GM23248 (cell line): ENCODE results near the gene TMEM17. TPM values are rescaled to one million over a fixed set of nuclear protein-coding genes. Genes with fewer than 3 reads are reported as not detected.

Source experiments
- DNase-seq: peaks from one replicate; pipeline ENCODE4 v3.0.0-alpha.2; 2015
- H2AFZ ChIP-seq: fragments of 200-600 bp; sonication (generic); 2 replicates; pipeline ENCODE4 v1.6.1; 2016; ENCODE audit warnings: antibody characterized with exemption
- H3F3A ChIP-seq: fragments of 200-600 bp; sonication (generic); 2 replicates; pipeline ENCODE4 v1.6.1; 2016; ENCODE audit warnings: mild to moderate bottlenecking, antibody characterized with exemption, mixed run types; ENCODE audit not compliant: insufficient read depth
- H3K27ac ChIP-seq: fragments of 200-600 bp; sonication (generic); 2 replicates; pipeline ENCODE4 v1.5.1; 2016; ENCODE audit warnings: mild to moderate bottlenecking
- H3K27me3 ChIP-seq: fragments of 200-600 bp; sonication (generic); replicated peaks from 2 replicates; pipeline ENCODE4 v1.6.1; 2016; ENCODE audit warnings: mild to moderate bottlenecking; ENCODE audit not compliant: insufficient read depth
- H3K36me3 ChIP-seq: fragments of 200-600 bp; sonication (generic); 2 replicates; pipeline ENCODE4 v1.6.1; 2016; ENCODE audit warnings: low read depth, mild to moderate bottlenecking
- H3K4me1 ChIP-seq: fragments of 200-600 bp; sonication (generic); 2 replicates; pipeline ENCODE4 v1.6.1; 2016; ENCODE audit warnings: mild to moderate bottlenecking; ENCODE audit not compliant: insufficient read depth
- H3K4me2 ChIP-seq: fragments of 200-600 bp; sonication (generic); one replicate; pipeline ENCODE4 v1.6.1; 2016; ENCODE audit warnings: mild to moderate bottlenecking; ENCODE audit not compliant: unreplicated experiment
- H3K4me3 ChIP-seq: fragments of 200-600 bp; sonication (generic); 2 replicates; pipeline ENCODE4 v1.5.1; 2016; ENCODE audit warnings: mild to moderate bottlenecking
- H3K79me2 ChIP-seq: fragments of 200-600 bp; sonication (generic); 2 replicates; pipeline ENCODE4 v1.6.1; 2016; ENCODE audit warnings: mild to moderate bottlenecking; ENCODE audit not compliant: insufficient read depth
- H3K9ac ChIP-seq: fragments of 200-600 bp; sonication (generic); 2 replicates; pipeline ENCODE4 v1.6.1; 2016; ENCODE audit warnings: mild to moderate bottlenecking
- H3K9me2 ChIP-seq: fragments of 200-600 bp; sonication (generic); 2 replicates; pipeline ENCODE4 v1.6.1; 2016; ENCODE audit warnings: mixed run types, mild to moderate bottlenecking, moderate library complexity; ENCODE audit not compliant: insufficient read depth
- H3K9me3 ChIP-seq: fragments of 200-600 bp; sonication (generic); one replicate; pipeline ENCODE4 v1.6.1; 2017; ENCODE audit warnings: low read depth
- H4K20me1 ChIP-seq: fragments of 200-600 bp; sonication (generic); 2 replicates; pipeline ENCODE4 v1.6.0; 2016; ENCODE audit not compliant: insufficient read depth
- EZH2 ChIP-seq: fragments of 200-600 bp; sonication (generic); IDR thresholded peaks from 2 replicates; pipeline ENCODE4 v1.6.1; 2018; ENCODE audit warnings: antibody characterized with exemption, mild to moderate bottlenecking; ENCODE audit not compliant: insufficient read depth, poor library complexity, severe bottlenecking
- EZH2phosphoT487 ChIP-seq: fragments of 200-600 bp; sonication (generic); IDR thresholded peaks from 2 replicates; pipeline ENCODE4 v1.6.1; 2018; ENCODE audit warnings: antibody characterized with exemption, moderate library complexity, mild to moderate bottlenecking, low read depth; ENCODE audit not compliant: insufficient read depth
- WGBS, 2 experiments: methylation state at CpG; one replicate each; pipeline ENCODE4 v1.1.6; 2015 to 2017; ENCODE audit warnings: low lambda C conversion rate in 2 of 2, low coverage in 1 of 2; ENCODE audit errors: missing lambda C conversion rate in 2 of 2; 5-methylcytosine and 5-hydroxymethylcytosine counted together
- in situ Hi-C: fragments of 300-500 bp; cut with MboI; formaldehyde crosslinking; loops from 2 replicates; pipeline ENCODE4 v1.15.0; 2020
- polyA plus RNA-seq: library from polyadenylated mRNA; unstranded; fragments of >200 nt; fragmentation: Nextera tagmentation; extraction: Ambion mirVana; gene quantifications from 2 replicates; pipeline ENCODE4 v1.2.1, GENCODE V29; 2016
- small RNA-seq: library from RNA; depleted of rRNA; stranded (forward); fragments of <200 nt; gene quantifications from one replicate; pipeline ENCODE3, GENCODE V24; 2014; ENCODE audit warnings: low read depth, low replicate concordance
- total RNA-seq: library from RNA; depleted of rRNA; stranded (reverse); fragments of >200 nt; shearing (Covaris generic); gene quantifications from 2 replicates; pipeline ENCODE4 v1.2.3, GENCODE V29; 2014; rRNA removed

Gene TMEM17
- total and polyA plus RNA-seq, 2 experiments from 2014 or later, result 3.7 to 5.7 TPM

GRCh38 chr2:62453955-62454354 lies 52.0 kb downstream of the TMEM17 start:
- 57 to 71% methylated on average over 3 of the region's 3 CpGs for WGBS, 2 experiments
- in situ Hi-C loops, result loop anchor here (10.0 kb wide), 1 partner anchor 321 kb away; no protein-coding TSS in a partner anchor

GRCh38 chr2:62452701-62453454 lies 53.1 kb downstream of the TMEM17 start:
- no peak for TF ChIP-seq EZH2
- TF ChIP-seq EZH2phosphoT487, result no peak
- in situ Hi-C loops, result loop anchor here (10.0 kb wide), 1 partner anchor 322 kb away; no protein-coding TSS in a partner anchor
- H3F3A ChIP-seq, result no peaks in the 10 kb centered on the region
- no peak overlapping the region for H3K9ac ChIP-seq
- H3K27me3 ChIP-seq, result no peaks in the 10 kb centered on the region
- H3K27ac ChIP-seq, result no peak overlapping the region
- H3K4me3 ChIP-seq, result no peak overlapping the region
- H3K9me2 ChIP-seq, result no peaks in the 10 kb centered on the region
- no peaks in the 10 kb centered on the region for H3K79me2 ChIP-seq
- no peaks in the 10 kb centered on the region for H4K20me1 ChIP-seq
- H3K36me3 ChIP-seq, result no peaks in the 10 kb centered on the region
- no peak overlapping the region for H2AFZ ChIP-seq
- H3K4me2 ChIP-seq, result no peak overlapping the region
- DNase-seq, result no peak
- H3K4me1 ChIP-seq, result peaks cover 9% of the 10 kb centered on the region
- WGBS, 2 experiments, result 78 to 80% methylated on average over 7 of the region's 7 CpGs
- no peaks in the 10 kb centered on the region for H3K9me3 ChIP-seq

More at GRCh38 chr2:62453955-62454354, 52.0 kb downstream of the TMEM17 start:
- Histone ChIP-seq H3K9me3 (no peaks in the 10 kb centered on the region), H3K4me3 (no peak overlapping the region), H3K9ac (no peak overlapping the region), H3K79me2 (no peaks in the 10 kb centered on the region), H3K9me2 (no peaks in the 10 kb centered on the region), H3K27me3 (no peaks in the 10 kb centered on the region), H3K4me1 (peaks cover 9% of the 10 kb centered on the region), H2AFZ (no peak overlapping the region), H3K4me2 (no peak overlapping the region), H3K36me3 (no peaks in the 10 kb centered on the region), H3K27ac (no peak overlapping the region), H3F3A (no peaks in the 10 kb centered on the region), H4K20me1 (no peaks in the 10 kb centered on the region)
- DNase-seq, result no peak
- TF ChIP-seq EZH2phosphoT487, result no peak
- TF ChIP-seq EZH2, result no peak

- Histone ChIP-seq H3K4me3 (no peak overlapping the region), H3K9me3 (no peaks in the 10 kb centered on the region), H3K27me3 (no peaks in the 10 kb centered on the region), H2AFZ (no peak overlapping the region), H3F3A (no peaks in the 10 kb centered on the region), H3K4me1 (no peaks in the 10 kb centered on the region), H3K9me2 (no peaks in the 10 kb centered on the region), H4K20me1 (no peaks in the 10 kb centered on the region), H3K79me2 (no peaks in the 10 kb centered on the region), H3K27ac (no peak overlapping the region), H3K4me2 (no peak overlapping the region), H3K9ac (no peak overlapping the region), H3K36me3 (no peaks in the 10 kb centered on the region)
- no peak for DNase-seq
- TF ChIP-seq EZH2 (no peak), EZH2phosphoT487 (no peak)
- WGBS, 2 experiments, result 76 to 82% methylated on average over 9 of the region's 9 CpGs
- in situ Hi-C loops, result loop anchor here (10.0 kb wide), 1 partner anchor 324 kb away; no protein-coding TSS in a partner anchor
Observed at GRCh38 chr2:62450716-62451191, 55.2 kb downstream of the TMEM17 start.

Small RNA genes lying within 50 kb of the gene (small RNA-seq; reads per million reads assigned to genes)
- gene AC107083.1, result not detected
- gene RN7SL18P, result not detected

Other genes starting within 250 kb of the TMEM17 start
- gene EHBP1, start 199.5 kb upstream of the TMEM17 start, total RNA-seq, result 53.0 and 56.8 TPM in 2 replicates
- gene EHBP1, start 199.5 kb upstream of the TMEM17 start, polyA plus RNA-seq, result 36.8 and 41.3 TPM in 2 replicates